ENCODE data around the gene PHF2. TPM values are rescaled to one million over a fixed set of nuclear protein-coding genes. Genes with fewer than 3 reads are reported as not detected.

Gene PHF2
- total RNA-seq, 1 donor from 2014 or later: 40.3 TPM

DNA sequence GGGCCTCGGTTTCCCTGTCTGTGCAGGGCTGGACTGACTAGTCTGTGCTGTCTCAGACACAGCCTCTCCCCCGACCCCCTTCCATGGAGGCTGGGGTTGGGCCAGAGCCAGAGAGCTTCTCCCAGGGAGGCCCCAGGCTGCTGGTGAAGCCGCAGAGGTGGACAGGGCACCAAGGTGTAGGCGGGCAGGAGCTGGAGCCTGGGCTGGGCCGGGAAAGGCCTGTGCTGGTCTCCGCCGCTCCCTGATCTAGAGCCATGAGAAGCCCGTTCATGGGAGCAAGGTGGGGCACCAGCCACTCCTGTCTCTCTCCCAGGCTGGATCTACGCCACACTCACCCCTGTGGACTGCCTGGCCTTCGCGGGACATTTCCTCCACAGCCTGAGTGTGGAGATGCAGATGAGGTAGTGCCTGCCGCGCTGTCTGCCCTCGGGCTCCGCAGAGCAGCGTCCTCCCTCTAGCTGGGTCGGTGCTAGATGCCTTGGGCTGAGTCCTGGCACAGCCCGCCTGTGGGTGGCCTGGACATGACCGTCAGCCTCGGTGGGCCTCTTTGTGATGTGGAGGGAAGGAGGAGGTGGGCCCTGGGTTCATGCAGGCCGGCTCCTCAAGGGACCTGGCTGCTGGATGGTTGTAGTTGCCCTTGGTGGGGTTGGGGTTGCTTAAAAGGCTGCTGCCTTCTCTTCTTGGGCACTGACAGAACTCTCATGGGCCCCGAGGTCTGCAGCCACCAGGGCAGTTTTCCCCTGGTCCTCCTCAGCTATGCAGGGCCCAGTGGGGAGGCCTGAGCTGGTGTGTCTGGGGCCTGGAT lies 79.4 kb downstream of the PHF2 start:
- Mint-ChIP-seq H3K27me3 (ENCODE audit: unreplicated experiment) (no peaks in the 10 kb centered on the region), H3K27ac (ENCODE audit: unreplicated experiment) (no peak overlapping the region), H3K9me3 (ENCODE audit: unreplicated experiment) (no peaks in the 10 kb centered on the region), H3K4me1 (ENCODE audit: unreplicated experiment) (no peaks in the 10 kb centered on the region), H3K4me3 (ENCODE audit: unreplicated experiment) (no peak overlapping the region), H3K36me3 (ENCODE audit: unreplicated experiment) (peaks cover 30% of the 10 kb centered on the region)
- DNase-seq (ENCODE audit: extremely low spot score, unreplicated experiment): no peak
- TF ChIP-seq, protein P1, sequence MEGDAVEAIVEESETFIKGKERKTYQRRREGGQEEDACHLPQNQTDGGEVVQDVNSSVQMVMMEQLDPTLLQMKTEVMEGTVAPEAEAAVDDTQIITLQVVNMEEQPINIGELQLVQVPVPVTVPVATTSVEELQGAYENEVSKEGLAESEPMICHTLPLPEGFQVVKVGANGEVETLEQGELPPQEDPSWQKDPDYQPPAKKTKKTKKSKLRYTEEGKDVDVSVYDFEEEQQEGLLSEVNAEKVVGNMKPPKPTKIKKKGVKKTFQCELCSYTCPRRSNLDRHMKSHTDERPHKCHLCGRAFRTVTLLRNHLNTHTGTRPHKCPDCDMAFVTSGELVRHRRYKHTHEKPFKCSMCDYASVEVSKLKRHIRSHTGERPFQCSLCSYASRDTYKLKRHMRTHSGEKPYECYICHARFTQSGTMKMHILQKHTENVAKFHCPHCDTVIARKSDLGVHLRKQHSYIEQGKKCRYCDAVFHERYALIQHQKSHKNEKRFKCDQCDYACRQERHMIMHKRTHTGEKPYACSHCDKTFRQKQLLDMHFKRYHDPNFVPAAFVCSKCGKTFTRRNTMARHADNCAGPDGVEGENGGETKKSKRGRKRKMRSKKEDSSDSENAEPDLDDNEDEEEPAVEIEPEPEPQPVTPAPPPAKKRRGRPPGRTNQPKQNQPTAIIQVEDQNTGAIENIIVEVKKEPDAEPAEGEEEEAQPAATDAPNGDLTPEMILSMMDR (IDR thresholded peaks at IDR 0.05): no peak

DNA sequence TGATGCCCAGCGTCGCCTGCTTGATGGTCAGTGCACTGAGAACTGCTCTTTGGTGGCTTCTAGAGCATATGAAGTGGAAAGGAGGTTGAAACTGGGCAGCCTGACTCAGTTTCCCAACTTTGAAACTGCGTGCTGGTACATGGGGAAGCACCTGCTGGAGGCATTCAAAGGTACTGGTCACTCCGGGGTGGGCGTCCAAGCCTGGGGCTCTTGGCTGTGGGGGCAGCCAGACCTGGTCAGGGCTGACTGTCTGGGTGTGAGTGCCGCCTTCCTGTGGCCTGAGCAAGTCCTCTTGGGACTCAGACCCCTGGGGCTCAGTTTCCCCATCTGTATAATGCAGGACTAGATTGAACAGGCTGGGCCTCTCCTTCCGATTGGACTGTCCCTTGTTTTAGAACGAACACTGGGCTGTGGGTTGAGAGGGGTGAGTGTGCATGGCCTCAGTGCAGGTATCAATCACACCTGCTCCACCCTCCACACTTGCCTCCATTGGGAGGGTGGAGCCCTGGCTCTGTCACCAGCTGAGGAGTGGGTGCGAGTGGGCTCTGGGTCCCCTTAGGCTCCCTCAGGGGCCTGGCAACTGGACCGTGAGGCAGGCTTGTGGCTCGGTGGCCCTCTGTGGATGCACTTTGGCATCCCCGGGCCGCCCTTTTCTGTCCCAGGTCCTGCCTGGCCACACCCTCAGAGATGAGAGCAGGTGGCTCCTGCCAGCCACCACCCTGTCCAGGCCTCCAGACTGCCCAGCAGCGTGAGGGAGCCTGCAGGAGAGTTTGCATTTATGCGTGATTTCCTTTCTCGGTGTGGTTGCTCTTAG lies 80.2 kb downstream of the PHF2 start:
- Mint-ChIP-seq H3K27me3 (ENCODE audit: unreplicated experiment) (no peaks in the 10 kb centered on the region), H3K4me1 (ENCODE audit: unreplicated experiment) (no peaks in the 10 kb centered on the region), H3K9me3 (ENCODE audit: unreplicated experiment) (no peaks in the 10 kb centered on the region), H3K4me3 (ENCODE audit: unreplicated experiment) (no peak overlapping the region), H3K27ac (ENCODE audit: unreplicated experiment) (no peak overlapping the region), H3K36me3 (ENCODE audit: unreplicated experiment) (peaks cover 25% of the 10 kb centered on the region)
- TF ChIP-seq, protein P1 (IDR thresholded peaks at IDR 0.05): no peak
- DNase-seq (ENCODE audit: extremely low spot score, unreplicated experiment): no peak

DNA sequence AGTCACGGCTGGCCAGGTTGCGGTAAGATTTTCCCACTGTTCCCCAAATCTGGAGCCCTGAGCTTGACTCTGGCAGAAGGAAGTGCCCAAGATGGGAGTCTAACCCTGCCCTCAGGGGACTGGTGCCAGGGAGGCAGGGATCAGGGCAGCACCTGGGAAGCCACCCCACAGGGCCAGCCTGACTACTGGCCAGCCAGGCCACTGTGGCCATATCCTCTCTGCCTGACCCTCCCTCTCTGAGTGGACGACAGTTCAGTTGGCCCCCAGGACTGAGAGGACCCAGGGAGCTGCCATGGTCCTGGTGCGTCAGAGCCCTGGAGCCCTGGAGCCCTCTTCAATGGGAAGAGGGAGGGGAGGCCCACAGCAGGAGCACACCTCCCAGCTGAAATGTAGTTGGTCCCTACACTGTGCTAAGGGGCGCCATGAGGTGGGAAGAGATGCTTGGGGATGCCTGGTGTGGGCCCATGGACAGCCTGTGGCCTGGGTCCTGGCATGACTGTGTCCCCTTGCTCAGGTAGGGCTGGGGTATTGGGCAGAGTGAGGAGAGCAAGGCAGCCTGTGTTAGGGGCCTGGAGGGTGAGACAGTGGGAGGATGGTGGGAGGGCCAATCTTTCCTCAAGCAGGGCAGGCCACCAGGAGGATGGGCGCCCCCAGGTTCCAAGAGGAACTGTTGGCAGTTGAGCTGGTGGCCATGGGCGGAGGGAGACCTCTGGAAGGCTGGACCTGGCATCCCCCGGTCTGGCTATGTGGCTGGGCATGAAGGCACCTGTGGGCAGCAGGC lies 81.1 kb downstream of the PHF2 start:
- H3K27me3 Mint-ChIP-seq (ENCODE audit: unreplicated experiment): no peaks in the 10 kb centered on the region
- no peaks in the 10 kb centered on the region for H3K4me1 Mint-ChIP-seq (ENCODE audit: unreplicated experiment)
- H3K27ac Mint-ChIP-seq (ENCODE audit: unreplicated experiment): no peak overlapping the region
- H3K9me3 Mint-ChIP-seq (ENCODE audit: unreplicated experiment): no peaks in the 10 kb centered on the region
- peaks cover 21% of the 10 kb centered on the region for H3K36me3 Mint-ChIP-seq (ENCODE audit: unreplicated experiment)
- H3K4me3 Mint-ChIP-seq (ENCODE audit: unreplicated experiment): no peak overlapping the region
- TF ChIP-seq, protein P1 (IDR thresholded peaks at IDR 0.05): no peak
- DNase-seq (ENCODE audit: extremely low spot score, unreplicated experiment): no peak

DNA sequence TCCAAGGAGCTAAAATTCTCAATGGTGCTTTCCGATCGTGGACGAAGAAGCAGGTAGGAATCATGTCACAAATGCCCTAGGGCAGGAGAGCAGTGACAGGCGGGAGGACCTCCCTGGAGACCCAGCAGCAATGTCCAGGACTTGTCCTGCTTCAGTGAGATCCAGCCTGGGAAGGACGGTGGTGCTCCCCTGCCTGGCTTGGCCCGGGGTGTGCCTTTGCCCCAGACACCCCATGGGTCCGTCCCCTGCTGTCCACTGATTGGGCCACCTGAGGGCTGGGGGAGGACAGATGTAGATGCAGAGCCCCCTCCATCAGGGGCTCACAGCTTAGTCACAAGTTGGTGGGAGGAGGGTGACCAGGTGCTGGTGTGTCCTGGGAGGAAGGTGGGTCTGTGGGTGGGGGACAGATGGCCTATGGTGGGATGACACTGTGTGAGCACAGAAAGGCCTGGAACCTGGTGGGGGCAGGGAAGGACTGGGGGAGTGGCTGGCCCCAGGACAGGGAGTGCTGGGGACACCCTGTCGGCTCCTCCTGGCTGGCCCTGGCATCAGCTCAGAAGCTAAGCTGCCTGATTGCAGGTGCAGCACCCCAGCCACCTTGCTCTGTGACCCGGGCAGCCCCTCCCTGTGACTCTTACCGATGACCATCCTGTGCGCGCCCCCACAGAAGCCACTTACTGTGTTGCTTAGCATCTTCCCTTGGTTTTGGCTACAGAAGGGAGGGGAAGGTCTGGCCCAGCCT lies 82.0 kb downstream of the PHF2 start:
- Mint-ChIP-seq H3K4me3 (ENCODE audit: unreplicated experiment) (no peak overlapping the region), H3K27ac (ENCODE audit: unreplicated experiment) (no peak overlapping the region), H3K36me3 (ENCODE audit: unreplicated experiment) (peaks cover 13% of the 10 kb centered on the region), H3K27me3 (ENCODE audit: unreplicated experiment) (no peaks in the 10 kb centered on the region), H3K9me3 (ENCODE audit: unreplicated experiment) (no peaks in the 10 kb centered on the region), H3K4me1 (ENCODE audit: unreplicated experiment) (no peaks in the 10 kb centered on the region)
- DNase-seq (ENCODE audit: extremely low spot score, unreplicated experiment): no peak
- TF ChIP-seq, protein P1 (IDR thresholded peaks at IDR 0.05): no peak

Data from osteocyte (in vitro differentiated cells).